Iris pigment epithelial cell (primary cell): Measurements from ENCODE around the gene RCCD1.
A peak's percentile ranks its signal among the peaks of the same experiment; 100 is the strongest.

Experiments used
- DNase-seq: peaks from one replicate; pipeline ENCODE4 v3.0.0-alpha.2; 2011; ENCODE audit warnings: low read depth

RCCD1 gene

GRCh38 chr15:90942354-90943120 lies 12.1 kb upstream of the RCCD1 start:
- no peak for DNase-seq

GRCh38 chr15:90945091-90945490 lies 9.6 kb upstream of the RCCD1 start:
- no peak for DNase-seq

GRCh38 chr15:90946538-90946937 lies 8.1 kb upstream of the RCCD1 start:
- no peak for DNase-seq

- DNase-seq = no peak
These were observed 7.6 kb upstream of the RCCD1 start for GRCh38 chr15:90946941-90947576.

GRCh38 chr15:90947577-90948357 lies 6.9 kb upstream of the RCCD1 start:
- DNase-seq = no peak

GRCh38 chr15:90948506-90948905 lies 6.2 kb upstream of the RCCD1 start:
- no peak for DNase-seq

- no peak for DNase-seq
These were observed 4.6 kb upstream of the RCCD1 start for GRCh38 chr15:90949979-90950675.

- no peak for DNase-seq
These were observed 4.0 kb upstream of the RCCD1 start for GRCh38 chr15:90950676-90951075.

- no peak for DNase-seq
These were observed 1.6 kb upstream of the RCCD1 start for GRCh38 chr15:90952901-90953677.

GRCh38 chr15:90953947-90954711 lies 555 bp upstream of the RCCD1 start:
- no peak for DNase-seq

- DNase-seq = no peak
These were observed 1.1 kb downstream of the RCCD1 start for GRCh38 chr15:90955624-90956273.

- peak; percentile 71 for DNase-seq
These were observed 1.8 kb downstream of the RCCD1 start for GRCh38 chr15:90956274-90957030.

GRCh38 chr15:90957031-90957790 lies 2.5 kb downstream of the RCCD1 start:
- DNase-seq = peak; percentile 31

- no peak for DNase-seq
These were observed 3.1 kb downstream of the RCCD1 start for GRCh38 chr15:90957791-90958190.

GRCh38 chr15:90959028-90959595 lies 4.4 kb downstream of the RCCD1 start:
- no peak for DNase-seq

- DNase-seq = no peak
These were observed 5.2 kb downstream of the RCCD1 start for GRCh38 chr15:90959894-90960293.

GRCh38 chr15:90960298-90961091 lies 5.8 kb downstream of the RCCD1 start:
- no peak for DNase-seq

- no peak for DNase-seq
These were observed 7.3 kb downstream of the RCCD1 start for GRCh38 chr15:90962021-90962420.
